Lower leg skin (tissue), 3 donors: ENCODE measurements around the gene TNFRSF19.

Experiments used
- CTCF ChIP-seq, 3 donors: fragments of 450-650 bp; IDR thresholded peaks; one replicate each; pipeline ENCODE4 v1.5.1; 2016; ENCODE audit warnings: antibody characterized with exemption in 3 of 3, mild to moderate bottlenecking in 3 of 3, moderate library complexity in 2 of 3
- POLR2A ChIP-seq, 2 donors: fragments of 450-650 bp; IDR thresholded peaks; one replicate each; pipeline ENCODE4 v1.6.1; 2016 to 2017; ENCODE audit warnings: antibody characterized with exemption in 2 of 2, mild to moderate bottlenecking in 1 of 2, moderate library complexity in 1 of 2

- TF ChIP-seq CTCF (IDR thresholded peaks at IDR 0.05) (no peak), POLR2A (IDR thresholded peaks at IDR 0.05) (no peak)
These were observed 39.8 kb downstream of the TNFRSF19 start for GRCh38 chr13:23609874-23610576.
